B cell (primary cell): ENCODE results near the gene CAPZA2. TPM values are rescaled to one million over a fixed set of nuclear protein-coding genes. Genes with fewer than 3 reads are reported as not detected.

Experiments
- ATAC-seq: fragments of 200-7000 bp; cut with Tn5 transposase; one replicate; pipeline ENCODE4 v1.10.0; 2021; ENCODE audit warnings: low read depth, mild to moderate bottlenecking, moderate number of reproducible peaks, moderate library complexity
- CTCF ChIA-PET: fragments of 350-600 bp; sonication (Branson Sonifier 250); formaldehyde crosslinking; loops from one replicate; lab custom pipeline; 2021; ENCODE audit warnings: antibody characterized with exemption, inconsistent platforms; lab: Charles Lee
- POLR2A ChIA-PET: fragments of 350-600 bp; sonication (Branson Sonifier 250); formaldehyde crosslinking; loops from one replicate; lab custom pipeline; 2021; ENCODE audit warnings: antibody characterized with exemption; lab: Charles Lee
- DNase-seq: peaks from one replicate; pipeline ENCODE4 v3.0.0; 2013
- H2AFZ ChIP-seq: 2 replicates; pipeline ENCODE4 v1.6.1; 2012; ENCODE audit warnings: mild to moderate bottlenecking, low read depth, low read length; ENCODE audit not compliant: insufficient read depth, poor library complexity, severe bottlenecking
- H3K27ac ChIP-seq, 2 donors: 1 replicate in 1 of 2; 2 replicates in 1 of 2; pipeline ENCODE4 v1.5.1; 2012 to 2013; ENCODE audit warnings: low read length in 2 of 2, mild to moderate bottlenecking in 2 of 2, moderate library complexity in 1 of 2
- H3K27me3 ChIP-seq, 4 experiments: fragments of 200-600 bp in 1 of 4; sonication (generic) in 1 of 4; replicated peaks in 1 of 4; 1 replicate in 2 of 4; 2 replicates in 2 of 4; pipeline versions ENCODE4 v1.6.1 to v1.7.0; 2013 to 2016; ENCODE audit warnings: low read length in 3 of 4, mild to moderate bottlenecking in 2 of 4, mixed read lengths in 1 of 4, moderate library complexity in 1 of 4; ENCODE audit not compliant: insufficient read depth in 4 of 4, control insufficient read depth in 3 of 4; ENCODE audit errors: control extremely low read depth in 1 of 4
- H3K36me3 ChIP-seq, 2 experiments: replicated peaks in 1 of 2; 1 replicate in 1 of 2; 2 replicates in 1 of 2; pipeline versions ENCODE4 v1.6.1 to v1.7.1; 2013; ENCODE audit warnings: low read length in 1 of 2; ENCODE audit not compliant: insufficient read depth in 2 of 2, control insufficient read depth in 1 of 2; ENCODE audit errors: control extremely low read depth in 1 of 2, extremely low read depth in 1 of 2
- H3K4me1 ChIP-seq, 2 donors: fragments of 200-600 bp in 1 of 2; sonication (generic) in 1 of 2; 1 replicate in 1 of 2; 2 replicates in 1 of 2; pipeline versions ENCODE4 v1.5.1 to v1.6.1; 2013 to 2017; ENCODE audit warnings: low read length in 2 of 2; ENCODE audit not compliant: control insufficient read depth in 2 of 2, insufficient read depth in 2 of 2
- H3K4me2 ChIP-seq: replicated peaks from 2 replicates; pipeline ENCODE3; 2012; ENCODE audit warnings: mild to moderate bottlenecking, low read depth, low read length; ENCODE audit not compliant: poor library complexity, severe bottlenecking
- H3K4me3 ChIP-seq, 5 experiments: fragments of 200-600 bp in 1 of 5; sonication (generic) in 1 of 5; 1 replicate in 3 of 5; 2 replicates in 2 of 5; pipeline versions ENCODE4 v1.5.1 to v1.7.0; 2011 to 2016; ENCODE audit warnings: low read length in 4 of 5, mild to moderate bottlenecking in 4 of 5, low read depth in 2 of 5, control low read depth in 1 of 5, moderate library complexity in 1 of 5; ENCODE audit not compliant: insufficient read depth in 1 of 5; ENCODE audit errors: control extremely low read depth in 1 of 5, extremely low read depth in 1 of 5
- H3K79me2 ChIP-seq: fragments of 200-600 bp; sonication (generic); one replicate; pipeline ENCODE4 v1.6.0; 2016; ENCODE audit warnings: low read length; ENCODE audit not compliant: control insufficient read depth, insufficient read depth
- H3K9ac ChIP-seq: fragments of 200-600 bp; sonication (generic); 2 replicates; pipeline ENCODE4 v1.6.1; 2017; ENCODE audit warnings: mild to moderate bottlenecking, low read length, moderate library complexity
- H3K9me3 ChIP-seq, 3 donors: one replicate each; pipeline versions ENCODE4 v1.6.1 to v1.7.1; 2013; ENCODE audit warnings: low read length in 2 of 3; ENCODE audit not compliant: control insufficient read depth in 2 of 3, insufficient read depth in 1 of 3; ENCODE audit errors: control extremely low read depth in 1 of 3
- H4K20me1 ChIP-seq: 2 replicates; pipeline ENCODE4 v1.6.0; 2012; ENCODE audit warnings: mild to moderate bottlenecking, low read length; ENCODE audit not compliant: insufficient read depth, control insufficient read depth, poor library complexity, severe bottlenecking
- H3K27ac Mint-ChIP-seq: one replicate; pipeline ENCODE4 v1.8.0; 2021; ENCODE audit warnings: mixed read lengths
- H3K27me3 Mint-ChIP-seq: one replicate; pipeline ENCODE4 v1.8.0; 2021; ENCODE audit warnings: mixed read lengths
- H3K4me1 Mint-ChIP-seq: one replicate; pipeline ENCODE4 v1.8.0; 2021; ENCODE audit warnings: mixed read lengths
- H3K4me3 Mint-ChIP-seq: one replicate; pipeline ENCODE4 v1.8.0; 2021; ENCODE audit warnings: mixed read lengths
- H3K9me3 Mint-ChIP-seq: one replicate; pipeline ENCODE4 v1.8.0; 2022; ENCODE audit warnings: mixed read lengths; ENCODE audit not compliant: insufficient read depth
- EZH2 ChIP-seq: IDR thresholded peaks from 2 replicates; pipeline ENCODE4 v1.6.1; 2012; ENCODE audit warnings: borderline replicate concordance, low read depth, mild to moderate bottlenecking, moderate library complexity, low read length; ENCODE audit not compliant: insufficient read depth, poor library complexity, severe bottlenecking
- WGBS: methylation state at CpG from one replicate; pipeline ENCODE4 v1.1.5; 2013; ENCODE audit warnings: missing lambda C conversion rate; ENCODE audit not compliant: insufficient coverage; 5-methylcytosine and 5-hydroxymethylcytosine counted together
- intact Hi-C: fragments of 100-400 bp; cut with micrococcal nuclease; formaldehyde crosslinking; loops from one replicate; pipeline ENCODE4 v1.10.0; 2022
- polyA plus RNA-seq: library from polyadenylated mRNA; depleted of rRNA; stranded (reverse); fragments of >200 nt; gene quantifications from 2 replicates; pipeline ENCODE4 v1.2.3, GENCODE V29; 2012
- total RNA-seq, 2 donors: library from RNA; stranded (reverse); fragments of 120-200 nt in 1 of 2; gene quantifications; 1 replicate in 1 of 2; 2 replicates in 1 of 2; pipeline versions ENCODE4 v1.2.3 to v1.2.4, GENCODE V29; 2013 to 2022
- TF ChIP-seq, protein P1 (sequence below): fragments of 200-600 bp; IDR thresholded peaks from one replicate; pipeline ENCODE4 v1.8.0; 2022; ENCODE audit warnings: antibody characterized with exemption, mild to moderate bottlenecking

The CAPZA2 gene
- total and polyA plus RNA-seq, 2 donors (not counting 1 experiment from before 2014, with no cell fraction given) = 15.0 to 79.0 TPM

DNA sequence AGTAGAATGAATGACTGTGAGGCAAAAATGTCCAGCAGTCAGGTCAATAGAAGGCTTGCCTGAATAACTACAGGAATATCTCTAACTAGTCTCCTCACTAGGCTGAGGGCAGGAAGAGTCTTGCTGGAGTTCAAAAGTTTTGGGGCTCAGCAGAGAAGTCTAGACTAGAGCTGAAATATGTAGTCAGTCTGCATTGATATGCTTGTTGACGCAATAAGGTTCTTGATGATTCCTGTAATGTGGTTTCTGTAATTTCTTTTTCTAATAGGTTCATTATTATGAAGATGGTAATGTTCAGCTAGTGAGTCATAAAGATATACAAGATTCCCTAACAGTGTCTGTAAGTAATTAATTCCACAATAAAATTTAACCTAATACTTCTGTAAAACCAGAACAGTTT is 49.4 kb downstream of the CAPZA2 start:
- no peak overlapping the region for H3K4me2 ChIP-seq
- H3K27me3 Mint-ChIP-seq = no peaks in the 10 kb centered on the region
- H3K9me3 Mint-ChIP-seq = no peaks in the 10 kb centered on the region
- H3K4me1 ChIP-seq = no peaks in the 10 kb centered on the region
- no peak overlapping the region for H3K9ac ChIP-seq
- H3K4me3 Mint-ChIP-seq = no peak overlapping the region
- POLR2A ChIA-PET = no interaction called here
- no CpG with 5 or more reads among the region's 1 CpG for WGBS
- H3K4me1 Mint-ChIP-seq = no peaks in the 10 kb centered on the region
- H3K36me3 ChIP-seq = peaks cover 31 to 63% of the 10 kb centered on the region in 2 experiments
- CTCF ChIA-PET = interaction anchor here (1.2 kb wide), 2 partner anchors 18 to 34 kb away, joined by 4 to 6 read pairs; no protein-coding TSS in a partner anchor
- H4K20me1 ChIP-seq = peaks cover 6% of the 10 kb centered on the region
- no peaks in the 10 kb centered on the region for H3K27me3 ChIP-seq
- ATAC-seq (no peak), DNase-seq (no peak)
- H2AFZ ChIP-seq = no peak overlapping the region
- TF ChIP-seq EZH2 = no peak
- TF ChIP-seq, protein P1, sequence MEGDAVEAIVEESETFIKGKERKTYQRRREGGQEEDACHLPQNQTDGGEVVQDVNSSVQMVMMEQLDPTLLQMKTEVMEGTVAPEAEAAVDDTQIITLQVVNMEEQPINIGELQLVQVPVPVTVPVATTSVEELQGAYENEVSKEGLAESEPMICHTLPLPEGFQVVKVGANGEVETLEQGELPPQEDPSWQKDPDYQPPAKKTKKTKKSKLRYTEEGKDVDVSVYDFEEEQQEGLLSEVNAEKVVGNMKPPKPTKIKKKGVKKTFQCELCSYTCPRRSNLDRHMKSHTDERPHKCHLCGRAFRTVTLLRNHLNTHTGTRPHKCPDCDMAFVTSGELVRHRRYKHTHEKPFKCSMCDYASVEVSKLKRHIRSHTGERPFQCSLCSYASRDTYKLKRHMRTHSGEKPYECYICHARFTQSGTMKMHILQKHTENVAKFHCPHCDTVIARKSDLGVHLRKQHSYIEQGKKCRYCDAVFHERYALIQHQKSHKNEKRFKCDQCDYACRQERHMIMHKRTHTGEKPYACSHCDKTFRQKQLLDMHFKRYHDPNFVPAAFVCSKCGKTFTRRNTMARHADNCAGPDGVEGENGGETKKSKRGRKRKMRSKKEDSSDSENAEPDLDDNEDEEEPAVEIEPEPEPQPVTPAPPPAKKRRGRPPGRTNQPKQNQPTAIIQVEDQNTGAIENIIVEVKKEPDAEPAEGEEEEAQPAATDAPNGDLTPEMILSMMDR = no peak
- H3K4me3 ChIP-seq = no peak overlapping the region
- no peak overlapping the region for H3K27ac Mint-ChIP-seq
- intact Hi-C loops = no loop called here
- H3K27ac ChIP-seq = no peak overlapping the region
- H3K9me3 ChIP-seq = no peaks in the 10 kb centered on the region
- no peaks in the 10 kb centered on the region for H3K79me2 ChIP-seq

DNA sequence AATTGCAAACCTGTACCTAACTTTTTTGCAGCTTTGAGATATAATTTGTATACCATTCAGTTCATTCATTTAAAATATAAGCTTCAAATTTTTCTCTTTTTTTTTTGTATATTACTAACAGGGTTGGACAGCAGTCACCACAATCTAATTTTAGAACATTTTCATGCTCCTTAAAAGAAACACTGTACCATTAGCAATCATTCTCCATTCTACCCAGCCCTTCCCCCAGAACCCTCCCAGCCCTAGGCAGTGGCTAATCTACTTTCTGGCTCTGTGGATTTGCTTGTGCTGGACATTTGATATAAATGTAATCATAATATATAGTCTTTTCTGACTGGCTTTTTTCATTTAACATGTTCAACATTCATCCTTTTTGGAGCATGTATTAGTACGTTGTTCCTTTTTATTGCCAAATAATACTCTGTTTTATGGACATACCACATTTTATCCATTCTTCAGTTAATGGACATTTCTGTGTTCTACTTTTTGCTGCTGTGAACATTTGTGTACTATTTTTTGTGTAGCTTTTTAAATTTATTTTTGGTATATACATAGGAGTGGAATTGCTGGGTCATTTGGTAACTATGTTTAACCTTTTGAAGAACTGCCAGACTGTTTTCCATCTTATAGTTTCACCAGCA is 50.0 kb downstream of the CAPZA2 start:
- WGBS = no CpG with 5 or more reads among the region's 1 CpG
- H3K9me3 ChIP-seq = no peaks in the 10 kb centered on the region
- intact Hi-C loops = no loop called here
- no peaks in the 10 kb centered on the region for H3K4me1 ChIP-seq
- Mint-ChIP-seq H3K4me1 (no peaks in the 10 kb centered on the region), H3K9me3 (no peaks in the 10 kb centered on the region), H3K4me3 (no peak overlapping the region), H3K27me3 (no peaks in the 10 kb centered on the region), H3K27ac (no peak overlapping the region)
- peaks cover 28 to 59% of the 10 kb centered on the region in 2 experiments for H3K36me3 ChIP-seq
- DNase-seq (no peak), ATAC-seq (no peak)
- H3K79me2 ChIP-seq = no peaks in the 10 kb centered on the region
- no peak overlapping the region for H3K9ac ChIP-seq
- H3K27me3 ChIP-seq = no peaks in the 10 kb centered on the region
- ChIA-PET POLR2A (no interaction called here), CTCF (interaction anchor here (1.2 kb wide), 2 partner anchors 18 to 33 kb away, joined by 4 to 6 read pairs; no protein-coding TSS in a partner anchor)
- H4K20me1 ChIP-seq = peaks cover 6% of the 10 kb centered on the region
- H3K4me2 ChIP-seq = no peak overlapping the region
- H3K4me3 ChIP-seq = no peak overlapping the region
- TF ChIP-seq, protein P1 = no peak
- no peak overlapping the region for H2AFZ ChIP-seq
- H3K27ac ChIP-seq = no peak overlapping the region
